ENCODE results near the gene XRN1.

- TF ChIP-seq CTCF (conservative IDR thresholded peaks at IDR 0.05; ENCODE audit: low read length), result no peak
- no peak for TF ChIP-seq EZH2phosphoT487 (IDR thresholded peaks at IDR 0.05; ENCODE audit: borderline replicate concordance)
Measured at GRCh38 chr3:142296507-142296906, 151.3 kb downstream of the XRN1 start.

Measured in Loucy (cell line).